CD4-positive, alpha-beta T cell treated with Interleukin-12 subunit alpha and Interleukin-12 subunit beta, for 1 hour (primary cell): ENCODE data around the gene DHRSX.
"Not testable (repeated sequence)": the region's sequence is repeated elsewhere in the genome, so short reads cannot be mapped to it uniquely, and the experiment has no call there.

Source experiments
- DNase-seq: peaks from one replicate; pipeline ENCODE4 v3.0.0-alpha.2; 2020

The DHRSX gene

DNA sequence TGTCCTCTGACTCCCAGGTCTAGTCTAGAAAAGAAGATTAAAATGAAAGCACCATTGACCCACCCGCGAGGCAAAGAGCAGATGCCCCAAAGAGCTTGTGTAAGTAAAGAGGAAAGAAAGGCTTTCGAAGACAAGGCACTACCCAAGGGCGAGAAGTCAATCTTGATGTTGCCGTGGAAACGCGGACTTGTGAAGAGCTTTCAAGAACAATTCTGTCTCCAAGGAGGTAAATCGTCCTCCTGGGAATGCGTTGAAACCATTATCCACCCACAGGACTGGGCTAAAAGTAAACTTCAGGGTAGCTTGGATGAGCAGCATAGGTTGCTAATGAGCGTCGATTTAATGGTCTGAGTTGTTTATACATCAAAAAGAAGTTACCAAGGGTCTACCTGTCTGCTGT, 189.3 kb downstream of the DHRSX start:
- no peak for DNase-seq

DNA sequence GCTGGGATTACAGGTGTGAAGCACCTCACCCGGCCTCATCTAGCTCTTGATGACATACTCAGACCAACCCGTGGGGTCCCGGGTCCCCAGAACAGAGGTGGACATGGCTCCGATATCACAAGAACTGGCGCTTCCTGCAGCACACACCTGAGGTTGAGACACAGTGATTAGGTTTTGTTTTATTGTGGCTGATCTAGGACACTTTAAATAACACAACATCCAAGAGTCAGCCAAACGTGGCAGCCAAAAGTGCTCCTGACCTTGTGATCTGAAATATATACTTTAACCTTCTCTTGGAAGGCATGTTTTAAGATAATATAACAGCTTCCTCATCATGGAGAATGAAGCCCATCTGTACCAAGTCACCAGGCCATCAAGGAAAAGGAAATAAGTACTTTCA, 198.9 kb downstream of the DHRSX start:
- no peak for DNase-seq

DNA sequence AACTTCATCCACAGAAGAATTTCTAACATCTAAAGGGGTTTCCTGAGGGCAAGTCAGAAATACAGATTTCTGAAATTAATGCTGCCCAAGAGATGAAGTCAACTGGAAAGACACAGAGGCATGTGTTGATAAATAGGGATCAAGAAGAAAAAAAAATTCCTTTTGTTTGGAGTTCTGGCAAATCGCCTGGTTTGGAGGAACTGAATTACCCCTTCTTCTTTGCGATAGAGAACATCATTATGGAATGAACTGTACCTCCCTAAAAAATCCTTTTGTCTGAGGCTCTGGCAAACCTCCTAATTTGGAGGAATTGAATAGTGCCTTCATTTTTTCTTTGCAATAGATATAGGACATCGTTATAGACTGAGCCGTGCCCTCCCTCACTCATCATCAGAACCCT, 200.9 kb downstream of the DHRSX start:
- DNase-seq: no peak

DNA sequence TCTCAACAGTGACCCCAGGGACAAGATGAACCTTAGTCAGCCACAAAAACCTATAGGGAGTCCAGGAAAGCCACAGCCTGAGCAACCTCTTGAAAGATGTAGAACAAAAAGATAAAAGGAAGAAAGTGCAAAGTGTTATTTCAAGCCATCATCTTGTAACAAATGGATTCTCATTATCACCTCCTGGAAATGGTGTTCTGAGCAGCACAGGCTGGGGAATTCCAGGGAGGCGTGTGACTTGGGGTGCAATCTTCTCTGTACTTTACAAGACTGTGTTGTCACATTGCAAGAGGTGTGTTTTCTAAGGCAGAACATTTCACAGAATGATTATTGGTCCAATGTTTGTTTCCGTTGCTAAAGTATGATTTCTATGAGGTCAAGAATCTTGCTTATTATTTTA, 214.0 kb downstream of the DHRSX start:
- no peak for DNase-seq

DNA sequence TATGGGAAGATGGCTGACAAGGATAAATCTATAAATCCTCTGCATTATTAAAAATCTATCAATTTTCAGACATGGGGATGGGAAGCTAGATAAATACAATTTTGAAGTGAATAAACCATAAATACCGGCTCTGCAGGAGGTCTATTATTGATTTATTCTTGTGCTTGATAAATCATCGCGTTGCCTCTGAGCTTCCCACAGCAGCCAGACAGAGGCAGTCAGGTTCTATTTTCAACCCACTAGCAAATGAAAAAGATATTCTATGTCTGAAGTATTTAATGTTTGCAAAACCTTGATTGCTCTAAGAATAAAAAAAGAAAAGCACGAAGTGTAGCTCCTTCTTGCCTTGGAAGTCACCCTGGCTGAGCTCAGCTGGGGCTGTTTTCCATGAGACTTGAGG, 216.2 kb downstream of the DHRSX start:
- DNase-seq: no peak

DNA sequence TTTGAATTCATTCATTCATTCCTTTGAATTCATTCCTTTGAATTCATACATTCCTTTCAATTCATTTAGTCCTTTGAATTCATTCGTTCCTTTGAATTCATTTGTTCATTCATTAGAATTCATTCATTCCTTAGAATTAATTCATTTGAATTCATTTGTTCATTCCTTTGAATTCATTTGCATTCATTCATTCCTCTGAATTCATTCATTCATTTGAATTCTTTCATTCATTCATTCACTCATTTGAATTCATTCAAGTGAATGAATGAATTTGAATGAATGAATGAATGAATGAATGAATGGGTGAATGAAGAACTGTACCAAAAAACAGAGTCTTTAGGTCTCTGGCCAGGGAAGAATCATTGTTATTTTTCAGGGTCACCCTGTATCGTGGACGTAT, 216.6 kb downstream of the DHRSX start:
- DNase-seq: no peak

DNA sequence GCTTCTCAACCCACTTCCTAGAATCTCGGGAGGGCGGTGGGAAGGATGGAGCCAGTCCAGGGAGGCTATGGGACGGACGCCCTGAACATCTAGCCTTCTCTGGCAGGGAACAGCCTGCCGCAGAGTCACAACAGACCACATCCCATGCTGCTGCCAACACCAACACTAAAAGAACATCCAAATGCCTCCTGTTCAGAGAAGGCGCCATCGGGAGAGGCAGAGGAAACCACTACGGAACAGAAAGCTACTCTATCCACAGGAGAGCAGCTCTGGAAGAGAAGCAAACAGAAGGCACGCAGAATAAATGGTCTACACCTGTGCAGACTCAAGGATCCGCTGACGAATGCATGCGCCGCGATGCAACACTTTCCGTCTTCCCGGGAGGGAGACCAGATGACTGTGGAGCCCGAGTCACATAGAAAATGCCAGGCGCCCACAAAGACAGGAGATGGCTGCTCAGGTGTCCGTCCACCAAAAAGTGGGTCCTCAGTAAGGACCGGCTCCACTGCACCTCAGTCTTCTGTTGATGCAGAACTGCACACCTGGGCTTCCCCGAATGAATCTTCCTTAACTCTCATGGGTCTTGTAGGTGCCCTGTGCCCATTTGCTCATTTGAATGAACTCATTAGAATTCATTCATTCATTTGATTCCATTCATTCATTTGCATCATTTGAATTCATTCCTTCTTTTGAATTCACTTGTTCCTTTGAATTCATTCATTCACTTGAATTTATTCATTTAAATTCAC, 217.5 kb downstream of the DHRSX start:
- DNase-seq: no peak

DNA sequence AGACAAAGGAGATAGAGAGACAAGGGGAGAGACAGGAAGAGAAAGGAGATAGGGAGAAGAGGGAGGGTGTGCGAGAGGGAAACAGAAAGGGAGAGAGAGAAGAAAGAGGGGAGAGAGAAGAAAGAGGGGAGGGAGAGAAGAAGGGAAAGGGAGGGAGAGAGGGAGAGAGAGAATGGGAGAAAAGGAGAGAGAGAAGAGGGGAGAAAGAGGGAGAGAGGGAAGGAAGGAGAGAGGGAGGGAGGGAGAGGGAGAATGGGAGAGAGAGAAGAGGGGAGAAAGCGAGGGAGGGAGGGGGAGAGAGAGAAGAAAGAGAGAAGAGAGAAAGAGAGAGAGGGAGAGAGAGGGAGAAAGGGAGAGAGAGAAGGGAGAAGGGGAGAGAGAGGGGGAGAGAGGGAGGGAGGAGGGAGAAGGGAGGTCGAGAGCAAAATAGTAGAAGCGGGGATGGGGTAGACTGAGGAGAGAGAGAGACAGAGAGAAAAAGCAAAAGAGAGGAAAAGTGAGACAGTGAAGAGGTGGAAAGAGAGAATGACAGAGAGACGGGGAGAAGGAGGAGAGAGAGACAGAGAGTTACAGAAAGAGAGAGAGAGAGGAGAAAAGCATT, 218.2 kb downstream of the DHRSX start:
- no peak for DNase-seq

DNA sequence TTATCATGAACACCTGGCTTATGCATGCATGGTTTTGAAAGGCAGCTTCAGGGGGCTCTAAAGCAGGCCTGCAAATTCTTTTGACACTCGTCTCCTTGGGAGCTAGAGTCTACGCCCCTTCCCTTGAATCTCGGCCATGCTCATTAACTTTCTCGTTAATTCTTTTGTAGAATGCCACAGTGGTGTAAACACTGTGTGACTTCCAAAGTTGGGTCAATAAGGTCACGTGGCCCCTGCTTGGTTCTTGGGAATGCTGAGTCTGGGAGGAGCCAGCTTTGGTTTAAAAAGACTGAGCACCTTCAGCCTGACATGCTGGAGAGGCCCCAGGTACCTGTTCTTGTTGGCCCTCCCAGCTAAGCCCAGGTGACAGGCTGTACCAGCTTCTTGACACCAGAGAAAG, 228.4 kb downstream of the DHRSX start:
- no peak for DNase-seq

DNA sequence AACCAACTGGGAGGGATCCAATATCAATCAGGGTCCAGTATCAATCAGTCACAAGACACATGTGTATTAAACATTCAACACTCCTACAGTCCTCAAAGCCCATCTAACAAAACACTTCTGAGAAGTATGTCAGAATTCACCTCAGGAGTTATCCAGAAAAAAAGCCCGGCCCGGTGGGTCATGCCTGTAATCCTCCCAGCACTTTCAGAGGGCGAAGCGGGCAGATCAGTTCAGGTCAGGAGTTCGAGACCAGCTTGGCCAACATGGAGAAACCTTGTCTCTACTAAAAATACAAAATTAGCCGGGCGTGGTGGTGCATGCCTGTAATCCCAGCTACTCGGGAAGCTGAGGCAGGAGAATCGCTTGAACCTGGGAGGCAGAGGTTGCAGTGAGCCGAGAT, 229.2 kb downstream of the DHRSX start:
- not testable (repeated sequence) for DNase-seq

DNA sequence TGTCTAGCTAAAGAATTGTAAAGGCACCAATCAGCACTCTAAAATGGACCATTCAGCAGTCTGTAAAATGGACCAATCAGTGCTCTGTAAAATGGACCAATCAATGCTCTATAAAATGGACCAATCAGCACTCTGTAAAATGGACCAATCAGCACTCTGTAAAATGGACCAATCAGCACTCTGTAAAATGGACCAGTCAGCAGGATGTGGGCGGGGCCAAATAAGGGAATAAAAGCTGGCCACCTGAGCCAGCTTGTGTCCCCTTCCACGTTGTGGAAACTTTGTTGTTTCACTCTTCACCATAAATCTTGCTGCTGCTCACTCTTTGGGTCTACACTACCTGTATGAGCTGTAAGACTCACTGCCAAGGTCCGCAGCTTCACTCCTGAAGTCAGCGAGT, 230.0 kb downstream of the DHRSX start:
- not testable (repeated sequence) for DNase-seq

DNA sequence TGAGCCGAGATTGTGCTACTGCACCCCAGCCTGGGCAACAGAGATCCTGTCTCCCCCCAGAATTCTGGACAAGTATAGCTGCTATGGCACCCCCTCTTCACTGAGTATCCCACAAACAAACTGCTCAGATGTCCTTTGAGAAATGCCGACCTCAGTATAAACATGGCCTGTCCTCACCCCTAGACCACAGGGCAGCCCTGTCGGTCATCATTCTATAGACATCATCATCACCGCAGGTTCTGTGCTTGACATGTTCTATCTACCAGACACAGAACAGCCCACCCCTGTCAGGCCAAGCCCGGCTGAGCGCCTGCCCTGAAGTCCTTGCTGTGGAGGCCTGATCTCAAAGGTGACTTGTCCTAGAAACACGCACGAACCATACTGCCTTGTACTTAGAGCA, 232.9 kb downstream of the DHRSX start:
- DNase-seq: no peak

DNA sequence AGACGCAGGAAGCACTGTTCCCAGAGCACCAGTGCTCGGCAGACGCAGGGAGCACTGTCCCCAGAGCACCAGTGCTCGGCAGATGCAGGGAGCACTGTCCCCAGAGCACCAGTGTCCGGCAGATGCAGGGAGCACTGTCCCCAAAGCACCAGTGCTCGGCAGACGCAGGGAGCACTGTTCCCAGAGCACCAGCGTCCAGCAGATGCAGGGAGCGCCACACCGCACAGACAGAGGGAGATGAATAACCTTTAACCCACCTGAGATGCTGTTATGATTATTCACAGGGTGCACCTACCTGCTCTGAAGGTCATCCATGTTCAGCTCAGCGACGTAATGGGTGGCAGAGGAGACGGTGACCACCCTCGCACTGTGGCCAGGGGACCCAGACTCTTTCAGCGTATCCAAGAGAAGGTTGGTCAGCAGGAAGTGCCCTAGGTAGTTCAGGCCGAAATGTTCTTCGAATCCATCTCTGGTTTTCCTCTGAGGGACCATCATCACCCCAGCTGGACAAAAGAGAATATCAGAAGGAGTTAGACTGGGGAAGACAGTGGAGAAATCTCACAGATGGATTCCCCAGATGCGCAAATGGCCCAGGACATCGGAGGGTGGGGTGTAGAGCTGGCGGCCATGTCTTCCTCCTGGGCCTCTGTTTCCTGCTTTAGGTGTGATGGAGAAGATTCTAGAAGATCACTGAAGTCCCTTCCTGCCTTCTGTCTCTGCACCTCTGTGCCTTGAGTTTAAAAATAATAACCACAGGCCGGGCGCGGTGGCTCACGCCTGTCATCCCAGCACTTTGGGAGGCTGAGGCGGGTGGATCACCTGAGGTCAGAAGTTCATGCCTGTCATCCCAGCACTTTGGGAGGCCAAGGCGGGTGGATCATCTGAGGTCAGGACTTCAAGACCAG, 234.1 kb downstream of the DHRSX start:
- no peak for DNase-seq

DNA sequence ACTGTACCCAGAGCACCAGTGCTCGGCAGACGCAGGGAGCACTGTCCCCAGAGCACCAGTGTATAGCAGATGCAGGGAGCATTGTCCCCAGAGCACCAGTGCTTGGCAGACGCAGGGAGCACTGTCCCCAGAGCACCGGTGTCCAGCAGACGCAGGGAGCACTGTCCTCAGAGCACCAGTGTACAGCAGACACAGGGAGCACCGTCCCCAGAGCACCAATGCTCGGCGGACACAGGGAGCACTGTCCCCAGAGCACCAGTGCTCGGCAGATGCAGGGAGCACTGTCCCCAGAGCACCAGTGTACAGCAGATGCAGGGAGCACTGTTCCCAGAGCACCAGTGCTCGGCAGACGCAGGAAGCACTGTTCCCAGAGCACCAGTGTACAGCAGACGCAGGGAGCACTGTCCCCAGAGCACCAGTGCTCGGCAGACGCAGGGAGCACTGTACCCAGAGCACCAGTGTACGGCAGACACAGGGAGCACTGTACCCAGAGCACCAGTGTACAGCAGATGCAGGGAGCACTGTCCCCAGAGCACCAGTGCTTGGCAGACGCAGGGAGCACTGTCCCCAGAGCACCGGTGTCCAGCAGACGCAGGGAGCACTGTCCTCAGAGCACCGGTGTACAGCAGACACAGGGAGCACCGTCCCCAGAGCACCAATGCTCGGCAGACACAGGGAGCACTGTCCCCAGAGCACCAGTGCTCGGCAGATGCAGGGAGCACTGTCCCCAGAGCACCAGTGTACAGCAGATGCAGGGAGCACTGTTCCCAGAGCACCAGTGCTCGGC, 234.9 kb downstream of the DHRSX start:
- not testable (repeated sequence) for DNase-seq

DNA sequence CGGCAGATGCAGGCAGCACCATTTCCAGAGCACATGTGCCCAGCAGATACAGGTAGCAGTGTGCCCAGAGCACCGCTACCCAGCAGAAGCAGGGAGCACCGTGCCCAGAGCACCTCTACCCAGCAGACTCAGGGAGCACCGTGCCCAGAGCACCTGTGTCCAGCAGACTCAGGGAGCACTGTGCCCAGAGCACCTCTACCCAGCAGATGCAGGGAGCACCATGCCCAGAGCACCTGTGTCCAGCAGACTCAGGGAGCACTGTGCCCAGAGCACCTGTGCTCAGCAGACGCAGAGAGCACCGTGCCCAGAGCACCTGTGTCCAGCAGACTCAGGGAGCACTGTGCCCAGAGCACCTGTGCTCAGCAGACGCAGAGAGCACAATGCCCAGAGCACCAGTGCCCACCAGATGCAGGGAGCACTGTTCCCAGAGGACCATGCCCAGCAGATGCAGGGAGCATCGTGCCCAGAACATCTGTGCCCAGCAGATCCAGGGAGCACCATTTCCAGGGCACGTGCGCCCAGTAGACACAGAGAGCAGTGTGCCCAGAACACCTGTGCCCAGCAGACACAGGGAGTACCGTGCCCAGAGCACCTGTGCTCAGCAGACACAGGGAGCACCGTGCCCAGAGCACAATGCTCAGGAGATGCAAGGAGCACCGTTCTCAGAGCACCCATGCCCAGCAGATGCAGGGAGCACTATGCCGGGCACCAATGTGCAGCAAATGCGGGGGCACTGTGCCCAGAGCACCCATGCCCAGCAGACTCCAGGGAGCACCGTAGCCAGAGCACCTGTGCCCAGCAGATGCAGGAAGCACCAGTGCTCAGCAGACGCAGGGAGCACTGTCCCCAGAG, 236.4 kb downstream of the DHRSX start:
- DNase-seq: no peak

DNA sequence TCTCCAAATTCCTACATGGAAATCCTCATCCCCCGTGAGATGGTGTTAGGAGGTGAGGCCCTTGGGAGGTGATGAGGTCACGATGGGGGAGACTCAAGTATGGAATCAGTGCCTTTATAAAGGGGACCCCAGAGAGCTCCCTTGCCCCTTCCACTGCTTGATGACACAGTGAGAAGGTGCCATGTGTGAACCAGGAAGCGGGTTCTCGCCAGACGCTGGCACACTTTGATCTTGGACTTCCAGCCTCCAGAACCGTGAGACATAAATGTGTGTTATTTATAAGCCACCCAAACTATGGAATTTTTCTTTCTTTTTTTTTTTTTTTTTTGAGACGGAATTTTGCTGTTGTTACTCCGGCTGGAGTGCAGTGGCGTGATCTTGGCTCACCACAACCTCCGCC, 237.6 kb downstream of the DHRSX start:
- no peak for DNase-seq

DNA sequence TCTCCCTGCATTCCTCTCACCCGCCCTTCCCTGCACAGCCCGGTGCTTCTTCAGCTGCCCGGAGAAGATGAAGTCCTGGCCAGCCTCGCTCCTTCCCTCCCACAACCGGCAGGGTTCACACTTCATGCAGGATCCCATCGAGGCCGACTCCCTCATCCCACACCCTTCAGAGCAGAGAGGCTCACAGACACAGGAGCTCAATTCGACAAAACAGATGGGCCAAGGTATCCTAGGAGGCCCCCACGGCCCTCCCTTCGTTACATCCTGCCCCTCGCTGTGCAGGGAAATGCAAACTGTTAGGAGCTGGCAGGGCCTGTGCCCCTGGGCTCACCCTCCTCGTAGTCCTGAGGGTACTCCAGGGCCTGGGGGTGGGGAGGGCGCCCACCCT, 238.1 kb downstream of the DHRSX start:
- no peak for DNase-seq

DNA sequence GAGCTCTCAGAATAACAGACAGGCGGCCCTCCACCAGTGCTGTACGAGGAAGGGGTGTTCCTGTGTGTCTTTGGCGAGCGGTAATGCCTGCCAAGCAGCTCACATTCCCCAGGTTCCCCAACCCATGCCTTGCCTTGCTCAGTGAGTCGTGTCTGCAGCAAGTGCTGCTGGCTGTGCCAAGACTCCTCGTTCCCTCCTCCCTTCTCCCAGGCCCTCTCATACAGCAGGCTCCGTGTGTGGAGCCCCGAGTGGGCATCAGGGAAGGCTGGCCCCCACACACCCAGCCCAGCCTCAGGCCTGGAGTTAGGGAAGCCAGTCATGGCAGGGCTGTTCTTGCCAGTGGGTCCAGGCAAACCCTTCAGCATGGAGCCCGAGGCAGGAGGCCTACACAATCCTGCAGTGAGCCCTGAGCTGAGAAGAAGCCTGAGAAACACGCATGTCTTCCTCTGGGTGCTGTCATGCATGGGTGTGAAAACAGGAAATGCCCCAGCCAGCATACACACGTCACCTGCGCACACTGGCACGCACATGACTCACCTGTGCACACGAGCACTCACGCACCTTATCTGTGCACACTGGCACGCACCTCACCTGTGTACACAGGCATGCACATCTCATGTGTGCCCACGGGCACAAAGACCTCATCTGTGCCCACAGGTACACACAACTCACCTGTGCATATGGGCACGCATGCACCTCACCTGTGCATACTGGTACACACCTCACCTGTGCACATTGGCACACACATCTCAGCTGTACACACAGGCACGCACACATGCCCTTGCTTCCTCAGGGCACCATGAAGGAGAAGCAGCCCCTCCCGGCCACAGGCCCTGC, 238.7 kb downstream of the DHRSX start:
- no peak for DNase-seq

DNA sequence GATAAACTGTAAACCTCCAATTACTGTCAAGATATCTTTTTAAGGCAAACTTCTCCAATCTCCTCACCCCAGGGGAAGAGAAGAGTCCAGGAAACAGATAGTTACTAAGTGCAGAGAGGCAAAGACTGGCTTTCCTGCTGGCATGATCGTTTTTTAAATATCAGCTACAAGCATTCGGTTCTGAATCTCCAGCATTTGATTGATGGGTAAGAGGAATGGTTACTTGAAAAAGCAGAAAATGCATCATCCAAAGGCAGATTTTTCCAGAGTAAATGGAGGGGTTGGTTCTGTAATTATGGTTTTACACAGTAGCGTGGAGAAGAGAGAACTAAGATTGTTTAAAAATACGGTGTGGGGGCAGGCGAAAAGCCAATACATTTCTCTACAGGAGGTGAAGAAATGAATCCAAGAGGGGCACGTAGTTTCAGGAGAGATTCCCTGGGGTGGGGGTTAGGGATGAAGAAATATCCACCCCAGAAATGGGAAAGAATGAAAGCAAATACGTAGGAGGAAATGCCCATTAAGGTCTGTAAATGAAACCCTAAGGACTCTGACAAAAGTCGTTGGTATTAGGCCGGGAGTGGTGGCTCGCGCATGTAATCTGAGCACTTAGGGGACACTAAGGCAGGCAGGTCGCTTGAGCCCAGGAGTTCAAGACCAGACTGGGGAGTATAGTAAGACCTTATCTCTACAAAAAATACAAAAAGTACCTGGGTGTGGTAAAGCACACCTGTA, 248.3 kb downstream of the DHRSX start:
- DNase-seq: no peak

DNA sequence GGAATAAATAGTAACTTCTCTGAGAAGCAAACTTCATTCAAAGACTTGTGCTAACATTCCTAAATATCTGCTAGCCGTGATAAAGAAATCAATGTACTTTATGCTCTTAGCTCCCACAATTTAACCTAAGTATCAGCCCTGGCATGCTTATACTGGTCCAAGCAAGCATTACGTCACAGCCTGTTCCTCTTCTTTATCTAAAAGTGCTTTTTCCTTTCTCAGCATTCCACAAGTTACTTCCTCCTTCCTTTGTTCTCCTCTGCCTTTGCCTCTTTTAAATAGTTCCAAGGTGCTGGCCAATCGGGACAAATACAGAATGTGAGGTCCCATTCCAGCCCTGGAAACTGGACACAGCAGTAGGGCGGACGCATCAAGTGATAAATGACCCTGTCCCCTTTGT, 249.6 kb downstream of the DHRSX start:
- DNase-seq: no peak
